ENCODE measurements around the gene TXLNA. TPM values are rescaled to one million over a fixed set of nuclear protein-coding genes. Genes with fewer than 3 reads are reported as not detected.

Gene TXLNA
- polyA plus RNA-seq, 1 experiment, result 38.5 TPM

DNA sequence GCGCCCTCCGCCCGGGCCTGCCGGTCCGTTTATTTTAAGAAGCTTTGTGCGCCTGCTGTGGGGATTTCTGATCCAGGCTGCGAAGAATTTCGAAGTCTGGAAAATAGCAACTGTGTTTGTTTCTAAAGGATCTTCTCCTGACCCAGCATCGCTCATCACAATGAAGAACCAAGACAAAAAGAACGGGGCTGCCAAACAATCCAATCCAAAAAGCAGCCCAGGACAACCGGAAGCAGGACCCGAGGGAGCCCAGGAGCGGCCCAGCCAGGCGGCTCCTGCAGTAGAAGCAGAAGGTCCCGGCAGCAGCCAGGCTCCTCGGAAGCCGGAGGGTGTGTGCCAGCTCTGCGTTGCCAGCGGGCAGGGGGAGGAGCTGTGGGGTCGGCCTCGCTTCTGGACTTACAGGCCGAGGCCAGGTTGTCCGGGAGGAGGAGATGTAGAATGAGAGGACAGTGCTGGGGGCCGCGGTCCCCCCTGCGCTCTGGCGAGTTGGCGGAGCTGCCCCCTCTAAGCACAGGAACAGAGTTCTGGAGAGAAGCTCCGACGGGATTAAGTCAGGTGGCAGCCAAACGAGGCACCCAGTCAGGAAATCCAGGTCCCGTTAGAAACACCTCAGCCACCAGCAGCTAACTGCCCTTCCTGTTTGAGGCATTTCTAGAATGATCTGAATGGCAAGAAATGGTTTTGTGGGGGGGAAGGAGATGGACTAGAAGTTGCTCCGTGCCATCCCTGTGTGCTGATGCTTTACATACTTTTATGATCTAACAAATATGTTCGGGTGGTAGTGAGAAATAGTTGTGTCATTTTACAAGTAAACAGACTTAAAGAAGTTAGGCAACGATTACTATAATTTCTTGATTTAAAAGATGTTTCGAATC is 948 bp downstream of the TXLNA start:
- no peaks in the 10 kb centered on the region for H3K27me3 ChIP-seq (ENCODE audit: control insufficient read depth, insufficient read depth, low read length)
- H3K4me3 ChIP-seq (ENCODE audit: low read depth, low read length), result peak overlapping the region; percentile 66
- DNase-seq (ENCODE audit: low read depth), result no peak
- H3K36me3 ChIP-seq (ENCODE audit: control insufficient read depth, insufficient read depth, low read length), result peaks cover 8% of the 10 kb centered on the region
- POLR2A ChIA-PET, result interaction anchor here (0.9 kb wide), 1 partner anchor 17 kb away, joined by 3 read pairs; no protein-coding TSS in a partner anchor
- TF ChIP-seq CTCF (IDR thresholded peaks at IDR 0.05; ENCODE audit: insufficient read depth, low read depth, low read length), result no peak
- CTCF ChIA-PET, result interaction anchor here (0.7 to 2.0 kb wide), 5 partner anchors 12 to 108 kb away, joined by 3 to 5 read pairs (median 4); partner anchors contain the start of gene TMEM39B

DNA sequence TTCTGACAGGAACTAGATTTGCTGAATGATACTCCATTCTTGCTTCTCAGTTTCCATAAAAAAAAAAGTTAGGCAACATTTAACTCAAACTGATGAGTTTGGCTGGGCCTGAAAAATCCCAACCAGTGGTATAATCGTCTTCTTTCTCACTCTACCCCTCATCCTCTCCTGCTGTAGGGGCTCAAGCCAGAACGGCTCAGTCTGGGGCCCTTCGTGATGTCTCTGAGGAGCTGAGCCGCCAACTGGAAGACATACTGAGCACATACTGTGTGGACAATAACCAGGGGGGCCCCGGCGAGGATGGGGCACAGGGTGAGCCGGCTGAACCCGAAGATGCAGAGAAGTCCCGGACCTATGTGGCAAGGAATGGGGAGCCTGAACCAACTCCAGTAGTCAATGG is 1.6 kb downstream of the TXLNA start:
- CTCF ChIA-PET, result interaction anchor here (0.7 to 1.0 kb wide), 2 partner anchors 11 to 35 kb away, joined by 3 to 4 read pairs; no protein-coding TSS in a partner anchor
- POLR2A ChIA-PET, result no interaction called here

GRCh38 chr1:32181563-32181962 is 2.1 kb downstream of the TXLNA start:
- no peak for TF ChIP-seq CTCF (IDR thresholded peaks at IDR 0.05; ENCODE audit: insufficient read depth, low read depth, low read length)
- H3K36me3 ChIP-seq (ENCODE audit: control insufficient read depth, insufficient read depth, low read length), result peaks cover 12% of the 10 kb centered on the region
- H3K4me3 ChIP-seq (ENCODE audit: low read depth, low read length), result peak overlapping the region; percentile 66
- DNase-seq (ENCODE audit: low read depth), result no peak
- CTCF ChIA-PET, result no interaction called here
- POLR2A ChIA-PET, result interaction anchor here (0.6 to 0.7 kb wide), 4 partner anchors 31 to 590 kb away, joined by 3 to 11 read pairs (median 5); no protein-coding TSS in a partner anchor
- H3K27me3 ChIP-seq (ENCODE audit: control insufficient read depth, insufficient read depth, low read length), result no peaks in the 10 kb centered on the region

More for the DNA sequence above, 1.6 kb downstream of the TXLNA start:
- no peaks in the 10 kb centered on the region for H3K27me3 ChIP-seq (ENCODE audit: control insufficient read depth, insufficient read depth, low read length)
- DNase-seq (ENCODE audit: low read depth), result no peak
- peaks cover 9% of the 10 kb centered on the region for H3K36me3 ChIP-seq (ENCODE audit: control insufficient read depth, insufficient read depth, low read length)
- TF ChIP-seq CTCF (IDR thresholded peaks at IDR 0.05; ENCODE audit: insufficient read depth, low read depth, low read length), result no peak
- H3K4me3 ChIP-seq (ENCODE audit: low read depth, low read length), result peak overlapping the region; percentile 66

- peak overlapping the region; percentile 66 for H3K4me3 ChIP-seq (ENCODE audit: low read depth, low read length)
- H3K36me3 ChIP-seq (ENCODE audit: control insufficient read depth, insufficient read depth, low read length), result peaks cover 12% of the 10 kb centered on the region
- DNase-seq (ENCODE audit: low read depth), result no peak
- H3K27me3 ChIP-seq (ENCODE audit: control insufficient read depth, insufficient read depth, low read length), result no peaks in the 10 kb centered on the region
- no peak for TF ChIP-seq CTCF (IDR thresholded peaks at IDR 0.05; ENCODE audit: insufficient read depth, low read depth, low read length)
- CTCF ChIA-PET, result no interaction called here
- POLR2A ChIA-PET, result interaction anchor here (0.6 to 0.7 kb wide), 4 partner anchors 31 to 590 kb away, joined by 3 to 11 read pairs (median 5); no protein-coding TSS in a partner anchor
These were observed 2.6 kb downstream of the TXLNA start for GRCh38 chr1:32182060-32182459.

DNA sequence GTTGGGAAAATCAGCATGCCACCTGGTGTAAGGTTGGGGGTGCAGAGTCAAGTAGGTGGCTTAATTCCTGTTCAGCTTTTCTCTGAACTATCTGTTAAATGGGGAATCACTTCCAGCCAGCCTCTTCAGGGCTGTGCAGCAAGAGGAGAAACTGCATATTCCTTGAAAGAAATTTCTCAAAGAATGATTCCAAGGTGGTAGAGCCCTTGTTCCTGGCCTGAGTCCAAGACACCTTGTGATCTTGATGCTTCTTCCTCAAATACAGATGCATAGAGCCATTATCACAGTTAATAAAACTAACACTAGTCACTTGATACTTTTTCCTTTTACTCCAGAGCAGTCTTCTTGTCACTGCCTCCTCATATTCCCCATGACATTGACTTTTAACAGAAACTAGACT is 5.2 kb downstream of the TXLNA start:
- TF ChIP-seq CTCF (IDR thresholded peaks at IDR 0.05; ENCODE audit: insufficient read depth, low read depth, low read length), result no peak
- POLR2A ChIA-PET, result no interaction called here
- DNase-seq (ENCODE audit: low read depth), result no peak
- Histone ChIP-seq H3K36me3 (ENCODE audit: control insufficient read depth, insufficient read depth, low read length) (peaks cover 25% of the 10 kb centered on the region), H3K27me3 (ENCODE audit: control insufficient read depth, insufficient read depth, low read length) (no peaks in the 10 kb centered on the region), H3K4me3 (ENCODE audit: low read depth, low read length) (no peak overlapping the region)
- CTCF ChIA-PET, result interaction anchor here (0.7 kb wide), 1 partner anchor 62 kb away, joined by 3 read pairs; the partner anchor contains the start of gene FAM167B

Measured in BJ (cell line).